Caco-2 (cell line): ENCODE results near the gene CDH1. TPM values are rescaled to one million over a fixed set of nuclear protein-coding genes. Genes with fewer than 3 reads are reported as not detected.

Experiments used
- BruUV-seq: library from RNA; stranded (reverse); fragments of 400-500 nt; replicated peaks from 2 replicates; lab custom pipeline; 2021; lab: Mats Ljungman, UMichigan
- CTCF ChIA-PET: fragments of 300-600 bp; sonication (Branson Sonifier 250); formaldehyde crosslinking; loops from one replicate; lab custom pipeline; 2022; ENCODE audit warnings: antibody characterized with exemption; lab: Charles Lee
- POLR2A ChIA-PET: fragments of 300-600 bp; sonication (Branson Sonifier 250); formaldehyde crosslinking; loops from one replicate; lab custom pipeline; 2022; ENCODE audit warnings: antibody characterized with exemption; lab: Charles Lee
- DNase-seq, 2 experiments: peaks; one replicate each; pipeline versions ENCODE4 v3.0.0 to v3.0.0-alpha.2; 2020 to 2022
- H3K27me3 ChIP-seq: replicated peaks from 2 replicates; pipeline ENCODE4 v1.6.0; 2011; ENCODE audit warnings: low read length; ENCODE audit not compliant: control insufficient read depth, insufficient read depth
- H3K36me3 ChIP-seq: 2 replicates; pipeline ENCODE4 v1.5.1; 2011; ENCODE audit warnings: low read length; ENCODE audit not compliant: control insufficient read depth, insufficient read depth
- H3K4me1 ChIP-seq: fragments of 250-450 bp; sonication (Bioruptor Pico); 2 replicates; pipeline ENCODE4 v1.5.1; 2020; ENCODE audit warnings: mild to moderate bottlenecking
- H3K4me3 ChIP-seq: 2 replicates; pipeline ENCODE4 v1.5.1; 2011; ENCODE audit warnings: low read depth, mild to moderate bottlenecking, control low read depth, low read length
- H3K9me3 ChIP-seq: fragments of 250-450 bp; sonication (Bioruptor Pico); 2 replicates; pipeline ENCODE4 v1.5.1; 2020; ENCODE audit warnings: mild to moderate bottlenecking, moderate library complexity
- H3K27ac Mint-ChIP-seq: one replicate; pipeline ENCODE4 v1.8.0; 2022; ENCODE audit warnings: mixed read lengths; ENCODE audit not compliant: unreplicated experiment
- H3K27me3 Mint-ChIP-seq: one replicate; pipeline ENCODE4 v1.8.0; 2022; ENCODE audit warnings: mixed read lengths; ENCODE audit not compliant: insufficient read depth, unreplicated experiment
- H3K36me3 Mint-ChIP-seq: one replicate; pipeline ENCODE4 v1.8.0; 2022; ENCODE audit warnings: mild to moderate bottlenecking, mixed read lengths; ENCODE audit not compliant: insufficient read depth, unreplicated experiment
- H3K4me1 Mint-ChIP-seq: one replicate; pipeline ENCODE4 v1.8.0; 2022; ENCODE audit warnings: low read depth, mixed read lengths; ENCODE audit not compliant: unreplicated experiment
- H3K4me3 Mint-ChIP-seq: one replicate; pipeline ENCODE4 v1.8.0; 2022; ENCODE audit warnings: mild to moderate bottlenecking, moderate library complexity, mixed read lengths; ENCODE audit not compliant: unreplicated experiment
- H3K9me3 Mint-ChIP-seq: one replicate; pipeline ENCODE4 v1.8.0; 2022; ENCODE audit warnings: mixed read lengths; ENCODE audit not compliant: unreplicated experiment
- CTCF ChIP-seq, 2 experiments: fragments of 200-600 bp in 1 of 2; IDR thresholded peaks; 1 replicate in 1 of 2; 2 replicates in 1 of 2; pipeline versions ENCODE4 v1.5.1 to v1.8.0; 2011 to 2022; ENCODE audit warnings: antibody characterized with exemption in 1 of 2, control low read depth in 1 of 2, inconsistent platforms in 1 of 2, low read depth in 1 of 2, low read length in 1 of 2, mild to moderate bottlenecking in 1 of 2, moderate library complexity in 1 of 2; ENCODE audit not compliant: insufficient read depth in 1 of 2, severe bottlenecking in 1 of 2, unreplicated experiment in 1 of 2
- intact Hi-C: fragments of 100-400 bp; cut with micrococcal nuclease; formaldehyde crosslinking; loops from one replicate; pipeline ENCODE4 v1.10.0; 2022; ENCODE audit not compliant: unreplicated experiment
- total RNA-seq: library from RNA; stranded (reverse); gene quantifications from 2 replicates; pipeline ENCODE4 v1.2.3, GENCODE V29; 2022

Gene CDH1
- total RNA-seq, 1 experiment from 2014 or later: 783 TPM

- ChIA-PET CTCF (no interaction called here), POLR2A (no interaction called here)
- no TSS peak for BruUV-seq
- no peaks in the 10 kb centered on the region for H3K27me3 ChIP-seq
- H3K36me3 ChIP-seq: peaks cover 30% of the 10 kb centered on the region
- peaks cover 15% of the 10 kb centered on the region for H3K4me1 Mint-ChIP-seq
- no peaks in the 10 kb centered on the region for H3K9me3 ChIP-seq
- H3K4me1 ChIP-seq: no peaks in the 10 kb centered on the region
- H3K4me3 Mint-ChIP-seq: no peak overlapping the region
- DNase-seq: no peak
- H3K36me3 Mint-ChIP-seq: peaks cover 93% of the 10 kb centered on the region
- TF ChIP-seq CTCF (IDR thresholded peaks at IDR 0.05; ENCODE audit: insufficient read depth in 1 of 2, low read depth in 1 of 2, low read length in 1 of 2, severe bottlenecking in 1 of 2, unreplicated experiment in 1 of 2): no peak
- no peaks in the 10 kb centered on the region for H3K27me3 Mint-ChIP-seq
- H3K4me3 ChIP-seq: no peak overlapping the region
- H3K27ac Mint-ChIP-seq: no peak overlapping the region
- intact Hi-C loops: no loop called here
- no peaks in the 10 kb centered on the region for H3K9me3 Mint-ChIP-seq
Observed at GRCh38 chr16:68826652-68827051, 89.6 kb downstream of the CDH1 start.

GRCh38 chr16:68833251-68833650 is 96.2 kb downstream of the CDH1 start:
- Histone ChIP-seq H3K4me3 (no peak overlapping the region), H3K4me1 (no peaks in the 10 kb centered on the region), H3K9me3 (no peaks in the 10 kb centered on the region), H3K27me3 (no peaks in the 10 kb centered on the region), H3K36me3 (peaks cover 6% of the 10 kb centered on the region)
- BruUV-seq: no TSS peak
- POLR2A ChIA-PET: interaction anchor here (0.6 kb wide), 1 partner anchor 156 kb away, joined by 5 read pairs; no protein-coding TSS in a partner anchor
- Mint-ChIP-seq H3K27ac (peak overlapping the region; percentile 55), H3K4me1 (peaks cover 8% of the 10 kb centered on the region), H3K36me3 (peaks cover 93% of the 10 kb centered on the region), H3K9me3 (no peaks in the 10 kb centered on the region), H3K4me3 (no peak overlapping the region), H3K27me3 (no peaks in the 10 kb centered on the region)
- CTCF ChIA-PET: no interaction called here
- intact Hi-C loops: no loop called here
- TF ChIP-seq CTCF (IDR thresholded peaks at IDR 0.05; ENCODE audit: insufficient read depth in 1 of 2, low read depth in 1 of 2, low read length in 1 of 2, severe bottlenecking in 1 of 2, unreplicated experiment in 1 of 2): no peak
- DNase-seq: no peak

- Mint-ChIP-seq H3K27ac (no peak overlapping the region), H3K9me3 (no peaks in the 10 kb centered on the region), H3K4me3 (no peak overlapping the region), H3K36me3 (peaks cover 86% of the 10 kb centered on the region), H3K4me1 (peaks cover 8% of the 10 kb centered on the region), H3K27me3 (no peaks in the 10 kb centered on the region)
- H3K4me3 ChIP-seq: no peak overlapping the region
- no peak for TF ChIP-seq CTCF (IDR thresholded peaks at IDR 0.05; ENCODE audit: insufficient read depth in 1 of 2, low read depth in 1 of 2, low read length in 1 of 2, severe bottlenecking in 1 of 2, unreplicated experiment in 1 of 2)
- ChIA-PET CTCF (interaction anchor here (0.9 kb wide), 1 partner anchor 12 kb away, joined by 3 read pairs; no protein-coding TSS in a partner anchor), POLR2A (no interaction called here)
- BruUV-seq: TSS peak; percentile 71
- H3K4me1 ChIP-seq: no peaks in the 10 kb centered on the region
- H3K27me3 ChIP-seq: no peaks in the 10 kb centered on the region
- no peaks in the 10 kb centered on the region for H3K9me3 ChIP-seq
- H3K36me3 ChIP-seq: peaks cover 3% of the 10 kb centered on the region; the same call in 1 of the 2 replicates
- intact Hi-C loops: no loop called here
- no peak for DNase-seq
Observed at GRCh38 chr16:68834550-68834949, 97.5 kb downstream of the CDH1 start.
